Endothelial cell of umbilical vein (primary cell): Measurements from ENCODE around the gene ZC3H14. TPM values are rescaled to one million over a fixed set of nuclear protein-coding genes. Genes with fewer than 3 reads are reported as not detected.

Experiments
- BruUV-seq: library from RNA; stranded (reverse); fragments of 400-500 nt; replicated peaks from 2 replicates; lab custom pipeline; 2021; lab: Mats Ljungman, UMichigan
- CTCF ChIA-PET: fragments of 300-600, 350-600 bp; sonication (Branson Sonifier 250); formaldehyde crosslinking; loops from one replicate; lab custom pipeline; 2021; ENCODE audit warnings: antibody characterized with exemption, inconsistent platforms; lab: Charles Lee
- POLR2A ChIA-PET: fragments of 300-600, 350-600 bp; sonication (Branson Sonifier 250); formaldehyde crosslinking; loops from one replicate; lab custom pipeline; 2021; ENCODE audit warnings: antibody characterized with exemption, inconsistent platforms; lab: Charles Lee
- DNase-seq: peaks from one replicate; pipeline ENCODE4 v3.0.0-alpha.2; 2011; ENCODE audit warnings: low read depth, low spot score
- FAIRE-seq: peaks from 2 replicates; lab custom pipeline; 2011; peaks lifted over from hg19 to GRCh38; lab: Jason Lieb, UNC
- H2AFZ ChIP-seq: 2 replicates; pipeline ENCODE4 v1.6.0; 2012; ENCODE audit warnings: low read depth, low read length, control low read depth, inconsistent platforms
- H3K27ac ChIP-seq: 2 replicates; pipeline ENCODE4 v1.5.1; 2011; ENCODE audit warnings: low read depth, mild to moderate bottlenecking, control low read depth, low read length, moderate library complexity; ENCODE audit not compliant: insufficient read depth
- H3K27me3 ChIP-seq, 2 experiments: 2 replicates each; pipeline versions ENCODE4 v1.6.0 to v1.6.1; 2011; ENCODE audit warnings: low read length in 2 of 2, mixed read lengths in 1 of 2; ENCODE audit not compliant: control insufficient read depth in 2 of 2, insufficient read depth in 2 of 2
- H3K36me3 ChIP-seq, 2 experiments: 2 replicates in 1 of 2; 3 replicates in 1 of 2; pipeline ENCODE4 v1.5.1; 2011; ENCODE audit warnings: low read length in 2 of 2, mild to moderate bottlenecking in 1 of 2, moderate library complexity in 1 of 2; ENCODE audit not compliant: control insufficient read depth in 2 of 2, insufficient read depth in 2 of 2; ENCODE audit errors: extremely low read depth in 1 of 2
- H3K4me1 ChIP-seq: 3 replicates; pipeline ENCODE4 v1.5.1; 2011; ENCODE audit warnings: mild to moderate bottlenecking, low read length; ENCODE audit not compliant: control insufficient read depth, insufficient read depth; ENCODE audit errors: extremely low read depth
- H3K4me2 ChIP-seq: 2 replicates; pipeline ENCODE4 v1.6.1; 2011; ENCODE audit warnings: low read length, control low read depth, mixed read lengths; ENCODE audit not compliant: insufficient read depth
- H3K4me3 ChIP-seq, 3 experiments: fragments of 200-600 bp in 1 of 3; sonication (generic), shearing (Covaris generic) in 1 of 3; replicated peaks in 1 of 3; 2 replicates each; pipeline ENCODE4 v1.5.1; 2011 to 2016; ENCODE audit warnings: control low read depth in 3 of 3, low read length in 3 of 3, mild to moderate bottlenecking in 2 of 3, inconsistent platforms in 1 of 3, low read depth in 1 of 3, moderate library complexity in 1 of 3; ENCODE audit not compliant: insufficient read depth in 1 of 3
- H3K79me2 ChIP-seq: 2 replicates; pipeline ENCODE4 v1.6.0; 2012; ENCODE audit warnings: low read length, inconsistent platforms; ENCODE audit not compliant: control insufficient read depth, insufficient read depth
- H3K9ac ChIP-seq: replicated peaks from 2 replicates; pipeline ENCODE3; 2011; ENCODE audit warnings: low read length, control low read depth; ENCODE audit not compliant: insufficient read depth; ENCODE audit errors: extremely low read depth
- H3K9me1 ChIP-seq: replicated peaks from 3 replicates; pipeline ENCODE4 v1.6.0; 2011; ENCODE audit warnings: mild to moderate bottlenecking, low read length; ENCODE audit not compliant: control insufficient read depth, insufficient read depth; ENCODE audit errors: extremely low read depth
- H3K9me3 ChIP-seq: replicated peaks from 2 replicates; pipeline ENCODE4 v1.5.1; 2012; ENCODE audit warnings: low read length, inconsistent platforms; ENCODE audit not compliant: control insufficient read depth, insufficient read depth
- H4K20me1 ChIP-seq: replicated peaks from 2 replicates; pipeline ENCODE3; 2011; ENCODE audit warnings: mild to moderate bottlenecking, low read length; ENCODE audit not compliant: control insufficient read depth, insufficient read depth; ENCODE audit errors: extremely low read depth
- CTCF ChIP-seq, 2 donors: IDR thresholded peaks; 1 replicate in 1 of 2; 2 replicates in 1 of 2; pipeline ENCODE4 v1.5.1; 2011; ENCODE audit warnings: low read length in 2 of 2, mild to moderate bottlenecking in 2 of 2, moderate library complexity in 2 of 2, control low read depth in 1 of 2, inconsistent platforms in 1 of 2, low read depth in 1 of 2; ENCODE audit not compliant: insufficient read depth in 1 of 2; ENCODE audit errors: extremely low read depth in 1 of 2
- EZH2 ChIP-seq: IDR thresholded peaks from 2 replicates; pipeline ENCODE4 v1.6.1; 2012; ENCODE audit warnings: borderline replicate concordance, low read depth, mild to moderate bottlenecking, moderate library complexity, low read length, inconsistent platforms; ENCODE audit not compliant: severe bottlenecking
- FOS ChIP-seq: IDR thresholded peaks from 2 replicates; pipeline ENCODE4 v1.6.1; 2011; ENCODE audit warnings: mild to moderate bottlenecking, low read length, moderate library complexity, borderline replicate concordance; ENCODE audit not compliant: insufficient read depth
- GATA2 ChIP-seq: IDR thresholded peaks from 2 replicates; pipeline ENCODE4 v1.7.0; 2011; ENCODE audit warnings: low read depth, mild to moderate bottlenecking, moderate library complexity, mixed read lengths, low read length; ENCODE audit not compliant: insufficient read length, insufficient read depth
- JUN ChIP-seq: IDR thresholded peaks from 2 replicates; pipeline ENCODE4 v1.6.1; 2011; ENCODE audit warnings: borderline replicate concordance, low read depth; ENCODE audit not compliant: insufficient read length, insufficient read depth
- MYC ChIP-seq: IDR thresholded peaks from one replicate; pipeline ENCODE4 v1.6.1; 2011; ENCODE audit warnings: mild to moderate bottlenecking, low read depth, low read length
- POLR2A ChIP-seq: IDR thresholded peaks from 2 replicates; pipeline ENCODE4 v1.6.1; 2012; ENCODE audit warnings: low read depth, mild to moderate bottlenecking, control low read depth, low read length
- POLR2AphosphoS5 ChIP-seq: IDR thresholded peaks from 2 replicates; pipeline ENCODE4 v1.6.1; 2012; ENCODE audit warnings: low read depth, mild to moderate bottlenecking, control low read depth, low read length, moderate library complexity; ENCODE audit not compliant: insufficient read depth
- dilution Hi-C: fragments of 300-500 bp; cut with MboI; formaldehyde crosslinking; loops from one replicate; pipeline ENCODE4 v1.15.0; 2019; ENCODE audit warnings: low sequenced_read_pairs; ENCODE audit not compliant: extremely low pct_ligation_motif_present
- intact Hi-C: fragments of 100-400 bp; cut with micrococcal nuclease; formaldehyde crosslinking; loops from one replicate; pipeline ENCODE4 v1.10.0; 2022
- polyA plus RNA-seq, 4 experiments: library from polyadenylated mRNA; depleted of rRNA in 3 of 4; stranded (reverse) in 3 of 4; unstranded in 1 of 4; fragments of >200 nt; gene quantifications; 2 replicates each; pipeline versions ENCODE4 v1.2.1 to v1.2.3, GENCODE V29; 2011 to 2012; ENCODE audit warnings: missing spikeins in 1 of 4
- total RNA-seq: library from RNA; stranded (reverse); gene quantifications from 2 replicates; pipeline ENCODE4 v1.2.3, GENCODE V29; 2021
- TF ChIP-seq, protein P1 (sequence below): IDR thresholded peaks from 2 replicates; pipeline ENCODE4 v1.6.1; 2011; ENCODE audit not compliant: insufficient read depth, insufficient read length

Gene ZC3H14
- total and polyA plus RNA-seq, 2 donors (not counting 3 experiments of a cell fraction or from before 2014, with no cell fraction given): 61.2 to 61.8 TPM

- no peak overlapping the region for H2AFZ ChIP-seq
- no peak overlapping the region for H3K9ac ChIP-seq
- H3K79me2 ChIP-seq: no peaks in the 10 kb centered on the region
- no peaks in the 10 kb centered on the region for H3K9me3 ChIP-seq
- H3K4me3 ChIP-seq: no peak overlapping the region
- no peak overlapping the region for H3K4me2 ChIP-seq
- H3K9me1 ChIP-seq: no peaks in the 10 kb centered on the region
- ChIA-PET POLR2A (no interaction called here), CTCF (no interaction called here)
- no peak for TF ChIP-seq CTCF (IDR thresholded peaks at IDR 0.05; ENCODE audit: extremely low read depth in 1 of 2, insufficient read depth in 1 of 2, low read depth in 1 of 2, low read length in 2 of 2)
- no peak for TF ChIP-seq MYC
- TF ChIP-seq JUN: no peak
- no peak for TF ChIP-seq POLR2AphosphoS5
- TF ChIP-seq FOS: no peak
- TF ChIP-seq GATA2: no peak
- TF ChIP-seq, protein P1, sequence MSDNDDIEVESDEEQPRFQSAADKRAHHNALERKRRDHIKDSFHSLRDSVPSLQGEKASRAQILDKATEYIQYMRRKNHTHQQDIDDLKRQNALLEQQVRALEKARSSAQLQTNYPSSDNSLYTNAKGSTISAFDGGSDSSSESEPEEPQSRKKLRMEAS: no peak
- TF ChIP-seq EZH2: no peak
- no peak for TF ChIP-seq POLR2A
- intact Hi-C loops (no loop called here), dilution Hi-C loops (no loop called here)
- H3K27me3 ChIP-seq: no peaks in the 10 kb centered on the region
- BruUV-seq: no TSS peak
- H3K36me3 ChIP-seq: peaks cover 31 to 34% of the 10 kb centered on the region in 2 experiments
- H4K20me1 ChIP-seq: no peaks in the 10 kb centered on the region
- no peaks in the 10 kb centered on the region for H3K4me1 ChIP-seq
- no peak overlapping the region for H3K27ac ChIP-seq
- no peak for DNase-seq
- no peak for FAIRE-seq
Observed at GRCh38 chr14:88599326-88599725, 36.5 kb downstream of the ZC3H14 start.
